Stimulated activated CD8-positive, alpha-beta memory T cell treated with anti-CD3 and anti-CD28 coated beads, Interleukin-12 subunit alpha, Interleukin-12 subunit beta, amount 100 ng/mL, for 4 hours (primary cell): ENCODE results near the gene SLC26A11.
"Not testable (repeated sequence)": the region's sequence is repeated elsewhere in the genome, so short reads cannot be mapped to it uniquely, and the experiment has no call there.

Experiments
- DNase-seq: peaks from one replicate; pipeline ENCODE4 v3.0.0-alpha.2; 2020; ENCODE audit warnings: low read depth

The SLC26A11 gene

DNA sequence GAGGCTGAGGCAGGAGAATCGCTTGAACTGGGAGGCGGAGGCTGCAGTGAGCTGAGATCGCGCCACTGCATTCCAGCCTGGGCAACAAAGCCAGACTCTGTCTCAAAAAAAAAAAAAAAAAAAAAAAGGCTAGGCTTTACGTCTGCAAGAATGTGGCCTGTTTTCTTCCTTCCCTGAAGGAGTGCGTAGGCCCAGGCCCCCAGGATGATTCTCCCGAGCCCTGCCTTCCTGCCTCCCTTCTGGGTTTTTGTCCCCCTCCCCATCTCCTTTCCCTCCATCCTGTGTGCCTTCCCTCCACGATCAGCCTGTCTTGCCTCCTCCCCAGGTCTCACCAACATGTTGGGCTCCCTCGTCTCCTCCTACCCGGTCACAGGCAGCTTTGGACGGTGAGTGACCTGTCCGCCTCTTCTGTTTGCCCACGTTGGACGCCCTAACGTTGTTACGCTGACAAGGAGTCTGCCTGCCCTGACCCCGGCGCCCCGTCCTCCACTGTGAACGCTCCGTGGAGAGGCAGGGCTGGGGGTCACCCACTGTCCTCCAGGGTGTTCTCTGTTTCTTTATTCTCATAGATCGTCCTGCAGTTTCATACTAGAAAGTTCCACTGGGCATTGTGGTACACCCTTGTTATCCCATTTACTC is 24.8 kb downstream of the SLC26A11 start:
- DNase-seq: no peak

DNA sequence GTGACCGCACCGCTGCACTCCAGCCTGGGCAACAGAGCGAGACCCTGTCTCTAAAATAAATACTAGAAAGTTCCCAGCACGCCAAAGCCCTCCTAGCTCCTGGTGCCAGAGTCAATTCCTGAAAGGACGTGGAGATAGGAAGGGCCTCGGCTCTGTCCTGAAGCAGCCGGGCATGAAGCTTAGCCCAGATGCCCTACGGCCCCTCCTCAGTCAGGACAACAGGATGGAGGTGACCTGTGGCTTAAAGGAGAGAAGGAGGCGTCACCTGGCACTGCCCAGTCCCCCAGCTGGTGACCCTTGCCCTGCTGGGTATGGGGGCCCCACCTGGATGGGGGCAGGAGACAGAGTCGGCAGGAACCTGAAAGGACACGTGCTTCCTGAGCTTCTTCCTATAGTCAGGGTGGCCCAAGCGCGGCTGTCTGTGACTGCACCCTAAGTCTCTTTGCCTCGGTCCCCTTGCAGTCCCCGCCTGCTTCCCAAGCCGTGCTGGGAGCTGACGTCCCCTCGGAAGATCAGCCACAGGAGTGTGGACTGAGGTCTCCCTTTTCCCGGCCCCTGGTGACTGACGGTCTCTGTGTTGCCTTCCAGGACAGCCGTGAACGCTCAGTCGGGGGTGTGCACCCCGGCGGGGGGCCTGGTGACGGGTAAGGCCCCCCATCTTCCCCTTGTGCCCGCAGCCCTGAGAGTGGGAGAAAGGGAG is 25.5 kb downstream of the SLC26A11 start:
- DNase-seq: no peak

DNA sequence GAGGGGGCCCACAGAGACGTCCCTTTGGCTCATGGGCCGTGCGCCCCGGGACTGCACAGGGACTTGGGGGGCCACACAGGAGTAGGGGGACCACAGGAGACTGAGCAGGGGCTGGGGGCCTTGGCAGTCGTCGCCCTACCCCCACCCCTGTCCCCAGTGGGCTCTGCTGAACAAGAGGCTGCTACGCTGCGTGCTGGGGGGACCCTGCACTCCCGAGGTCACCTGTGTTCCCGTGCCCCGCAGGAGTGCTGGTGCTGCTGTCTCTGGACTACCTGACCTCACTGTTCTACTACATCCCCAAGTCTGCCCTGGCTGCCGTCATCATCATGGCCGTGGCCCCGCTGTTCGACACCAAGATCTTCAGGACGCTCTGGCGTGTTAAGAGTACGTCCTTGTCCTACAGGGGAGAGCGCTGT is 26.0 kb downstream of the SLC26A11 start:
- no peak for DNase-seq

DNA sequence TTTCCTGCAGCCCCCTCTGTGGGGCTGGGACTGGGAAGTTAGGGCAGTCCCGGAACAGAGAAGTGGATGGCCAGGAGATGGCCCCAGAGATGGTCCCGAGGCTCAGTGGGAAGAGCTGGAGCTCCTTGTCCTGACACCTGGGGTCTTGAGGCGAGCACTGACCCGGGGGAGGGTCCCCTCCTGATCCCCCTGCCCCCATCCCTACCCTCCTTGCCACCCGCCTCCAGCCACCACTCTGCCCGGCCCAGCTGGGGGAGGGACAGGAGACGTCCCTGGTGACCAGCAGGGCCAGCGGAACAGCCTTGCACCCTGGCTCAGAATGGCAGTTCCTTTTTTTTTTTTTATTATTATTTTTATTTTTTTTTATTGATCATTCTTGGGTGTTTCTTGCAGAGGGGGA is 26.5 kb downstream of the SLC26A11 start:
- DNase-seq: no peak

DNA sequence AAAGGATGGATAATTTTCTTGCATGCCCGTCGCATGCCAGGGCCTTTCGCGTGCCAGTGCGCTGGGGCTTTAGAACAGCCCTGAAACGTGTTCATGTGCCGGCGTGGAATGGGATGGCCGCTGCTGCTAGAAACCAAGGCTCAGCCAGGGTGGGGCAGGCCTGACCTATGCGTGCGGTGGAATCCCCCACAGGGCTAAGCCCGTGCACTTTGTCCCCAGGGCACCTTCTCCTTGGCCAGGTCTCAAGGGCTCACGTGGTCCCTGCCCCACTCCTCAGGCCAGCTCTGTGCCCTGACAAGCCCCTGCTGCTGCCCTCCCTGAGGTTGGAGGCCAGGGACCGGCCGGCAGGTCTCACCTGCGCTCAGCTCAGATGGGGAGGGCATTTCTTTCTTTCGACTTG is 27.3 kb downstream of the SLC26A11 start:
- DNase-seq: no peak

DNA sequence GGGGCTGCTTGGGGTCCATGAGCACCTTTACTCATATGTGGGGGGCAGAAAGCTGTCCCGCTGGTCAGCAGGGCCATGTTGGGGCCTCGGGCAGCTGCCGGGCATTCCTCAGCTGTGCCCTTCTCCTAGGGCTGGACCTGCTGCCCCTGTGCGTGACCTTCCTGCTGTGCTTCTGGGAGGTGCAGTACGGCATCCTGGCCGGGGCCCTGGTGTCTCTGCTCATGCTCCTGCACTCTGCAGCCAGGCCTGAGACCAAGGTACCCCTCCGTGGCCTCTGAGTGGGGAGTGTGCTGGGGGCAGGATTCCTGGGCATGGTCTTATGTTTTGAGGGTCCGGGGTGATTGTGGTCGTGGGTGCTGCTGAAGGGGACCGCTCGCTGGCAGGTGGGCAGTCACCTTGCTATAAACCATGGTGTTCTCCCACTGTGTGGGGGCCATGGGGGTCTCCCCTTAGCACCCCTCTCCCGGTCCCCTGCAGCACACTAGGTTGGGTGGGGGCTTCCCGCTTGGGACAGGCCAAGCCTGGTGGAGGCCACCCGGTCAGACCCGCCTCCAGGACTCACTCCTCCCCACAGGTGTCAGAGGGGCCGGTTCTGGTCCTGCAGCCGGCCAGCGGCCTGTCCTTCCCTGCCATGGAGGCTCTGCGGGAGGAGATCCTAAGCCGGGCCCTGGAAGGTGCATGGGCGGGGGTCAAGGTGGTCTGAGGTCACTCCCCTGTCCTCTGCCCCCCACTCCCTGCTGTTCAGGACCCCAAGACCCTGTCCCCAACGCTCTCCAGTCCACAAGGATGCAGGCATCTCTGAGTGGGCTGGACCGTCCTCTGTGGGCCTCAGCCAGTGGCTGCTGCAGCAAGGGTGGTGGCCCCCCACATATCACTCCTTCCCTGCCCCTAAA is 28.0 kb downstream of the SLC26A11 start:
- DNase-seq: no peak

DNA sequence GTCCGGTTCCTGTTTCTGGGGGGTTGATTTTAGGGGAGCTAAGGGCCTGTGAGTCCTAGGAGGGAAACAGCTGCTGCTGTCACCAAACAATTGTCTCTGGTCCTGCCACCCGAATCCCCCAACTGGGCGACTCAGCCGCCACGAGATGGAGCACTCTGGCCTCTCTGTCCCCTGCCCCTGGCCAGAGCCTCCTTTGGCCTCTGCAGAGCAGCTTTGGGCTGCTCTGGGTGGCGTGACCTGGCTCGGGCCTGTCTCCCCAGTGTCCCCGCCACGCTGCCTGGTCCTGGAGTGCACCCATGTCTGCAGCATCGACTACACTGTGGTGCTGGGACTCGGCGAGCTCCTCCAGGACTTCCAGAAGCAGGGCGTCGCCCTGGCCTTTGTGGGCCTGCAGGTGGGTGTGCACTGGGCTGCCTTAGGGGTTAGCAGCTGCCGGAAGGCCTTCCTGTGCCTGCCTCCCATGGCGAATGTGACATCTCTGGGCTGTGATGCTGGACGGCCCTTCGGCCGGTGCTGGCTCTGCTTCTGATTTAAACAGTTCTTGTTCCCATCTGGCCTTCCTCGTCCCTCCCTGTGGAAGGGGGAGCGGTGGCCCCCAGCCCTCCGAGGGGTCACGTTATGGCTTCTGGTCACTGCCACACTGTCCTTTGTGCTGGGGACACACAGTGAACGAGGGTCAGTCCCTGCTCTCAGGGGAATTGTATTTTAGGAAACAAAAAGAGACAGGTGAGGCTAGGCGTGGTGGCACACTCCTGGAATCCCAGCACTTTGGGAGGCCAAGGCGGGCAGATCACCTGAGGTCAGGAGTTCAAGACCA is 28.9 kb downstream of the SLC26A11 start:
- no peak for DNase-seq

DNA sequence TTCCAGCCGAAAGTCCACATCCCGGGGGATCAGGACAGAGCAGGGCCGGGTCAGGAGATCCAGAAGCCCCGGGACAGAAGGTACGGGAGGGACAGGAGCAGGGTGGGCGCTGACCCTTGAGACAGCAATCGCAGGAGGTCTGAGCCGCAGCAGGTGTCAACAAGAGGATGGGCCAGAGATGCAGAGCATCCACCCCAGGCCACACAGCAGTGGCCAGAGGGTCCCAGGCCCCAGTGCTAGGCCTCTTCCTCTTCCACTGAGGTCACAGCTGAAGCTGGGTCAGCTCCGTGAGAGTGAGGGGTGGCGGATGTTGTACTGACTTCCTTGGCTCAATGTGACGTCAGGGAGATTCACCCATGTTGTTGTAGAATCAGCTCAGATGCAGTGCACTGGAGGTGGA is 31.7 kb downstream of the SLC26A11 start:
- no peak for DNase-seq

DNA sequence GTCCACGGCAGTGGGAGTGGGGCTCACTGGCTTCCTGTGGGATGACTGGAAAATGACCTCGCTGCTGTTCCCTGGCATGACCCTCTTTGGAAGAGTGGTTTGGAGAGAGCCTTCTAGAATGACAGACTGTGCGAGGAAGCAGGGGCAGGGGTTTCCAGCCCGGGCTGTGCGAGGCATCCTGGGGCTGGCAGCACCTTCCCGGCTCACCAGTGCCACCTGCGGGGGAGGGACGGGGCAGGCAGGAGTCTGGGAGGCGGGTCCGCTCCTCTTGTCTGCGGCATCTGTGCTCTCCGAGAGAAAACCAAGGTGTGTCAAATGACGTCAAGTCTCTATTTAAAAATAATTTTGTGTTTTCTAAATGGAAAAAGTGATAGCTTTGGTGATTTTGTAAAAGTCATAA is 32.6 kb downstream of the SLC26A11 start:
- peak; percentile 77 for DNase-seq

DNA sequence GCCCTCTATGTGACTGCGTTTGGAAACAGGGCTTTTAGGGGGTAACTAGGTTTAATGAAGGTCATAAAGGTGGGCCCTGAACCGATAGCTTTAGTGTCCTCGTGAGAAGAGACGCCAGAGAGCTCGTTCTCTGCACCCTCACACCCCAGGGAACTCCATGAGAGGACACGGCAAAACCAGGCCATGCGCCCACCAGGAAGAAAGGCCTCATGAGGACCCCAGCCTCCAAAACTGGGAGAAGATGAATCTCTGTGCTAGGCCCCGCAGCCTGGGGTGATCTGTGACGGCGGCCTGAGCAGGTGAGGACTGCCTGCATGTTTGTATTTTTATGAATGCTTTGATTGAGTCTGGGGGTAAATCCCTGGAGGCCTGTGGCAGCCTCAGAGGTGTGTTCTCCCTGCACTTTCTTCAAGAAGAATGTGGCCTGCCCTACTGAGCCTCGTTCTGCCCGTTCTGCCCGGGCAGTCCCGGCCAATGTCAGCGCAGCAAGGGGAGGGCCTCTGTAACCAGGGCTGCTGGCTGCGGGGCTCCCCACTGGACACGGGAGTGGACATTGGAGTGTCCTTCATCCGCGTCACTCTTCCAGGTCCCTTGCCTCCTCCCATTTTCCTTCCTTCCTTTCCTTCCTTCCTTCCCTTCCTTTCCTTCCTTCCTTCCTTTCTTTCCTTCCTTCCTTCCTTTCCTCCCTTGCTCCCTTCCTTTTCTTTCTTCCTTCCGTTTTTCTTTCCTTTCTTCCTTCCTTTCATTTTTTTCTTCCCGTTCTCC is 33.6 kb downstream of the SLC26A11 start:
- DNase-seq: no peak

DNA sequence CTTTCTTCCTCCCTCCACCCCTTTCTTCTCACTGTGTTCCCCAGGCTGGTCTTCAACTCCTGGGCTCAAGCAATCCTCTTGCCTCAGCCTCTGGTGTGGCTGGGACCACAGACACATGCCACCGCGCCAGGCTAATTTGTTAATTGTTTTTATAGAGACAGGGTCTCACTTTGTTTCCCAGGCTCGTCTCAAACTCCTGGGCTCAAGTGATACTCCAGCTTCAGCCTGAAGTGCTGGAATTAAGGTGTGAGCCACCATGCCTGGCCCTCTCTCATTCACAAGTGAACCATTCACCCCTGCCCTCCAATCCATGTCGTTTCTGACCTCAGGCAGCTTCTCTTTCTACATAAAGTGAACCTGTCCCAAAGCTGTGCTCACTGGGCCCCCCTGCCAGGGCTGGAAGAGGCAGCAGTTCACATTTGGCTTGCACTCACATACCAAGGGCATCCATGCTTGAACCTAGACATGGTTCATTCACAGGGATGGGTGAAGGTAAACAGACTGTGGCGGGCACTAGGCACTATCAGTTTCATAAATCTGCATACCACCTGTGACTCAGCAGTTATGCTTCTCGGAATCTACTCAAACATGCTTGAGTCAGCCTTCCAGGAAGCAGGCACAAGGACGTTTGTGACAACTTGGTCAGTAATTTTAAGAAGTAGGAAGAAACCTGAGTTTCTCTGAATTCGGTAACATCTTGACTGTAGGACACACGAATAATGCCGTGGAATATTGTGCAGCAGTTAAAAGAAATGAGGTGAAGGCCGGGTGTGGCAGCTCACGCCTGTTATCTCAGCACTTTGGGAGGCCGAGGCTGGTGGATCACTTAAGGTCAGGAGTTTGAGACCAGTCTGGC is 34.4 kb downstream of the SLC26A11 start:
- DNase-seq: peak; percentile 32

DNA sequence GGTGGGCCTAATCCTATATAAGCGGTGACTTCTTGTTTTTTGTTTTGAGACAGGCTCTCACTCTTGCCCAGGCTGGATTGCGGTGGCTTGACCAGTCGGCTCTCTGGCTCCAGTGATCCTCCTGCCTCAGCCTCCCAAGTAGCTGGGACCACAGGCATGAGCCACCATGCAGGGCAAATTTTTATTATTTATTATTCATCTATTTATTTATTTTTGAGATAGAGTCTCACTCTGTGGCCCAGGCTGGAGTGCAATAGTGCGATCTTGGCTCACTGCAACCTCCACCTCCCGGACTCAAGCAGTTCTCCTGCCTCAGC is 35.8 kb downstream of the SLC26A11 start:
- no peak for DNase-seq

DNA sequence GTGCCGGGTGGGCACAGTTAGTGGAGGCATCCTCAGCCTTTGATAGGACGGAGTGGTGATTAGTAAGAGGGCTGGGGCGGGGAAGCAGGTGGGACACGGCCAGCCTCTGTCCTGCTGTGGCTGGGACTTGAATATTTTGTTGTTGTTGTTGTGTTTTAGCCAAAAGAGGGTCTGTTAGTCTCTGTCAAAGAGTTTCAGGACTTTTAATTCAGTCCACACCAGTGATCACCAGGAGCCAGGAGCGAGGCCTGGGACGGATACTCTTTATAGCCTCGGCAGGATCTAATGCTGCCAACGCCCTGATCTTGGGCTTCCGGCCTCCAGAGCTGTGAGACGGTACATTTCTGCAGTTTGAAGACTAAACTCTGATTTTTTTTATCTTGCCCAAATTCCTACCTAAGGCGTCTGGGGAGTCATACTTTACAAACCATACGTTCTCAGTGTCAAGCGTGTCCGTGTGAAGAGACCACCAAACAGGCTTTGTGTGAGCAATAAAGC is 37.5 kb downstream of the SLC26A11 start:
- DNase-seq: no peak

DNA sequence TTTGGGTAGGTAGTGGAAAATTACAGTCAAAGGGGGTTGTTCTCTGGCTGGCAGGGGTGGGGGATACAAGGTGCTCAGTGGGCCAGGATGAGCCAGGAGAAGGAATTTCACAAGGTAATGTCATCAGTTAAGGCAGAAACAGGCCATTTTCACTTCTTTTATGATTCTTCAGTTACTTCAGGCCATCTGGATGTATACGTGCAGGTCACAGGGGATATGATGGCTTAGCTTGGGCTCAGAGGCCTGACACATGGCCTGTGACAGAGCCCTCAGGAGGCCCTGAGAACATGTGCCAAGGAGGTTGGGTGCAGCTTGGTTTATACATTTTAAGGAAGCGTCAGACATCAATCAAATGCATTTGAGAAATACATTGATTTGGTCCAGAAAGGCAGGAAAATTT is 38.1 kb downstream of the SLC26A11 start:
- DNase-seq: not testable (repeated sequence)

DNA sequence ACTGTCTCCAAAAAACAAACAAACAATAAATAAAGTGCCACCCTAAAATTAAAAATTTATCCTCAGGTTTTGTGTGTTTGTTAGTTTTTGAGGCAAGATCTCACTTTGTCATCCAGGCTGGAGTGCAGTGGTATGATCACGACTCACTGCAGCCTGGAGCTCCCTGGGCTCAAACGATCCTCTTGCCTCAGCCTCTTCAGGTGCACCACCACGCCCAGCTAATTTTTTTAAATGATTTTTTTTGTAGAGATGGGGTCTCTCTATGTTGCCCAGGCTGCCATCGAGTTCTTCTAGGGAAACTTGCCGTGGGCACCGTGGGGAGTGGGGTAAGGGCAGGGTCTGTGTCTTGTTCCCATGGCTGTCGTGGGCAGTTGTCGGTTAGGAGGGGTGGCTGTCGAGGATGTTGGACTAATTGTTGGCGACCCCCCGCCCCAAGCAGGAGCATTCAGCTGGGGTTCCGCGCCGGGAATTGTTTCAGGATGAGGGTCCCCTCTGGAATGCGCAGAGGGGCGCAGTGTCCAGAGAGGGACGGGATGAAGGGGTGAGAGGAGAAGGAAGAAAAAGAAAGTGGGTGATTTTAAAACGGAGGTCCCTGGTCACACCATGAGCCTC is 39.3 kb downstream of the SLC26A11 start:
- DNase-seq: no peak

DNA sequence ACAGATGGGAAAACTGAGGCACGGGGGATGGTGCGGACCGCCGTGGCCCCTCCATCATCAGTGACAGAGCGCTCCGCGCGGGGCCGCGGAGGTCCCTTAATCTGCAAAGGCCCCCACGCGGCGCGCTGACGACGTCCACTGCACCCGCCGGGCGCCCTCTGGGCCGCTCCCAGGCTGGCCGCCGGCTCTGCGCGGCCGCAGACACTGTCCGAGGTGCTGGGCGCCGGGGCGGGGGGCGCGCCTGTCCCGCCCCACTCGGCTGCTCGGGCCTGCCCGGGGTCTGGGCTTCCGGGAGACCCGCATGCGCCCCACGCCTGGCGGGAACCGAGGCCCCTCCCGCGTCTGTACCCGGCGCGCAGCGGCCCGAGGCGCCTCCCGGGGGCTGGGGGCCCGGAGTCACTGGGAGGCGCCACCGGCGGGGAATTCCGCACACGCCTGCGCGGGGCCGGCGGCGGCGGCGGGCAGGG is 39.9 kb downstream of the SLC26A11 start:
- DNase-seq: peak; percentile 72

DNA sequence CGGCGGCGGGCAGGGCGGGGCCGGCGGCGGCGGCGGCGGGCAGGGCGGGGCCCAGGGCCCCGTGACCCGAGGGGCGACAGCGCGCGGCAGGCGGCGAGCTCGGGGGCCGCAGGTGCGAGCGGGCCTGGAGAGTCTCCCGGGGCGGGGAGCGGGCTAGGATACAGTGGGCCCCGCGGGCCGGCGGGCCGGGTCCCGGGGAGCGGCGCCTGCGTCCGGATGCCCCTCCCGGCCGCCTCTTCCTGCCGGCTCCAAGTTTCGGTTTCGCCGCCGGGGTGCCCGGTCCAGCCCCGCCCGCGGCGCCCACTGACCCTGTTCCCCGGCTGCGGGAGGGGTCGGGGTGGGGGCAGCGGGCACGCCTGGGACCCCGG is 40.5 kb downstream of the SLC26A11 start, which contains the start of gene RNF213:
Gene RNF213 (plus strand): TSS at position 62 of the 368 bp plus-strand sequence. CDS start 2,830 bp downstream, outside the sequence.
- peak; percentile 38 for DNase-seq

DNA sequence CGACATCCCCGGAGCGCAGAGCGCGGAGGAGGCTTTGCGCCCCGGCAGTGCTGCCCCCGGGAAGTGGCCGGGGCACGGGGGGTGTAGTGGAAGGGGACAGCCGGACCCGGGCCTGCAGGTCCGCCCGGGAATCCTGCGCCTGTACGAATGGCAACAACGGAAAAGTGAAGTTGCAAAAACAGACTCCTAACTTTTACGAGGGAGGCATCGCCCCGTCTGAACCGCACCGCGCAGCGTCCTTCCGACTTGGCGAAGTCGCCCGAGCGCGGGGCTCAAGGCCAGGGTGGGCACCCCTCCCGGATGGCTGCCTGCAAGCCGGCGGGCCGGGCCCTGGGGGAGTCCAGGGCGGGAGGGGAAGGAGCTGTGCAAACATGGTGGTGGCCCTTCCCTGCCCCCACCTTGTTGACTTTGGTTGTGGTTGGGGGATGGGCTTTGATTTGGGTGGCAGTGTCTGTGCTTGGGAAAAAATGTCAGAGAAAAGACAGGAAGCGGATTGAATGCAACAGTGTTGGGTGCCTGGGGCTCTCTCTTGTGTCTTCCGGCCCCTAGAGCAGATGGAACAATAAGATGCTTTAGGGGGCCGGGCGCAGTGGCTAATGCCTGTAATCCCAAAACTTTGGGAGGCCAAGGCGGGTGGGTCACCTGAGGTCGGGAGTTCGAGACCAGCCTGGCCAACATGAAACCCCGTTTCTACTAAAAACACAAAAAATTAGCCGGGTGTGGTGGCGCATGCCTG is 41.1 kb downstream of the SLC26A11 start:
- DNase-seq: peak; percentile 38

DNA sequence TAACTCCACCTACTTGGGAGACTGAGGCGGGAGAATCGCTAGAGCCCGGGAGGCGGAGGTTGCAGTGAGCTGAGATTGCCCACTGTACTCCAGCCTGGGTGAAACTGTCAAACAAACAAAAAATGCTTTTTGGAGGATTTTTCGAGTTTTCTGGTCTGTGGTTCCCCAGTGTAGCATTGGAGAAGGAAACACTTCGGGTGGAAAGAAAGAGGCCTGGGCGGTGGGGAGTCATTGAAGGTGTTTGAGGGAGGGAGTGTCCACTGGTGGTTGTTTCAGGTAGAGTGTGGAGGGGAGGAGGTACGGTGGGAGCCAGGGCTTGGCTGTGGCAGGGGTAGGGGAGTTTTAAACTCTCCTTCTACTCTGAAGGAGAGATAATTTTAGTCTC is 41.7 kb downstream of the SLC26A11 start:
- DNase-seq: no peak
